GM12878 (cell line): Measurements from ENCODE around the gene MAP4K2. TPM values are rescaled to one million over a fixed set of nuclear protein-coding genes. Genes with fewer than 3 reads are reported as not detected.

ENCODE experiments used
- FOXK2 ChIP-seq: fragments of 450-650 bp; IDR thresholded peaks from 2 replicates; pipeline ENCODE4 v1.6.1; 2017; ENCODE audit warnings: mild to moderate bottlenecking, moderate library complexity
- IKZF1 ChIP-seq: fragments of 450-650 bp; conservative IDR thresholded peaks from 2 replicates; pipeline ENCODE4 v1.6.1; 2017; ENCODE audit warnings: antibody characterized with exemption, mild to moderate bottlenecking
- IKZF2 ChIP-seq, 2 experiments: fragments of 450-650 bp; IDR thresholded peaks; 2 replicates each; pipeline ENCODE4 v1.6.1; 2017; ENCODE audit warnings: mild to moderate bottlenecking in 2 of 2, moderate library complexity in 2 of 2
- MYC ChIP-seq: IDR thresholded peaks from 2 replicates; pipeline ENCODE4 v1.6.1; 2011; ENCODE audit warnings: mild to moderate bottlenecking, low read length, moderate library complexity, inconsistent platforms; ENCODE audit not compliant: insufficient read depth, insufficient replicate concordance, insufficient read length, severe bottlenecking
- RELA ChIP-seq: fragments of 450-650 bp; IDR thresholded peaks from 2 replicates; pipeline ENCODE4 v1.8.0; 2014; ENCODE audit warnings: borderline replicate concordance; ENCODE audit not compliant: partially characterized antibody
- SREBF1 ChIP-seq: IDR thresholded peaks from 2 replicates; pipeline ENCODE4 v1.6.1; 2012; ENCODE audit warnings: mild to moderate bottlenecking, low read length
- SUZ12 ChIP-seq: fragments of 200-600 bp; sonication (generic); IDR thresholded peaks from one replicate; pipeline ENCODE4 v1.6.1; 2018; ENCODE audit warnings: antibody characterized with exemption, mild to moderate bottlenecking; ENCODE audit not compliant: unreplicated experiment
- TAF1 ChIP-seq: IDR thresholded peaks from 2 replicates; pipeline ENCODE4 v1.6.1; 2011; ENCODE audit warnings: mild to moderate bottlenecking, low read depth, low read length, borderline replicate concordance
- ZNF274 ChIP-seq: IDR thresholded peaks from one replicate; pipeline ENCODE4 v1.8.0; 2011; ENCODE audit not compliant: insufficient read length, insufficient read depth
- polyA plus RNA-seq, 11 experiments: library from polyadenylated mRNA; depleted of rRNA in 4 of 11; unstranded in 6 of 11; stranded (reverse) in 5 of 11; fragments of >200 nt; fragmentation: Nextera tagmentation in 4 of 11; fragmentation: Illumina TruSeq in 1 of 11; extraction: Ambion mirVana in 4 of 11; extraction: Trizol in 1 of 11; gene quantifications; 1 replicate in 1 of 11; 2 replicates in 10 of 11; pipeline versions ENCODE4 v1.2.1 to v1.2.3, GENCODE V29; 2011 to 2016; ENCODE audit warnings: inconsistent platforms in 2 of 11, missing spikeins in 2 of 11, low read depth in 1 of 11
- total RNA-seq, 4 experiments: library from RNA; depleted of rRNA in 3 of 4; stranded (reverse); fragments of >200 nt in 3 of 4; fragmentation: Illumina TruSeq in 1 of 4; extraction: Trizol in 1 of 4; gene quantifications; 2 replicates each; pipeline versions ENCODE4 v1.2.1 to v1.2.3, GENCODE V29; 2013 to 2021
- TF ChIP-seq, protein P1 (sequence below): fragments of 150-350 bp; IDR thresholded peaks from 2 replicates; pipeline ENCODE4 v1.6.1; 2016; ENCODE audit warnings: low read depth, low read length
- TF ChIP-seq, protein P2 (sequence below): IDR thresholded peaks from 2 replicates; pipeline ENCODE4 v1.6.1; 2011; ENCODE audit warnings: borderline replicate concordance, low read depth, mild to moderate bottlenecking, moderate library complexity, low read length; ENCODE audit not compliant: insufficient read depth, poor library complexity, severe bottlenecking
- TF ChIP-seq, protein P3 (sequence below): fragments of 450-650 bp; IDR thresholded peaks from 2 replicates; pipeline ENCODE4 v1.6.1; 2018; ENCODE audit warnings: mild to moderate bottlenecking, low read depth, moderate library complexity; ENCODE audit not compliant: partially characterized antibody
- TF ChIP-seq, protein P4 (sequence below): IDR thresholded peaks from 2 replicates; pipeline ENCODE4 v1.6.1; 2011; ENCODE audit warnings: borderline replicate concordance, low read depth, mild to moderate bottlenecking, moderate library complexity, mixed read lengths, low read length; ENCODE audit not compliant: insufficient read depth; ENCODE audit errors: extremely low read length
- TF ChIP-seq, protein P5 (sequence below): fragments of 450-650 bp; IDR thresholded peaks from 2 replicates; pipeline ENCODE4 v1.6.1; 2017; ENCODE audit warnings: mild to moderate bottlenecking, low read depth, inconsistent platforms; ENCODE audit not compliant: poor library complexity, severe bottlenecking
- TF ChIP-seq, protein P6 (sequence below): fragments of 450-650 bp; formaldehyde crosslinking; IDR thresholded peaks from 2 replicates; pipeline ENCODE4 v1.4.0; 2022; ENCODE audit warnings: mild to moderate bottlenecking, moderate library complexity

MAP4K2 gene
- total and polyA plus RNA-seq, 10 of the 15 experiments (the other 5 are each of a cell fraction or from before 2014, with no cell fraction given): 0.98 to 78.1 (median 48.9) TPM

DNA sequence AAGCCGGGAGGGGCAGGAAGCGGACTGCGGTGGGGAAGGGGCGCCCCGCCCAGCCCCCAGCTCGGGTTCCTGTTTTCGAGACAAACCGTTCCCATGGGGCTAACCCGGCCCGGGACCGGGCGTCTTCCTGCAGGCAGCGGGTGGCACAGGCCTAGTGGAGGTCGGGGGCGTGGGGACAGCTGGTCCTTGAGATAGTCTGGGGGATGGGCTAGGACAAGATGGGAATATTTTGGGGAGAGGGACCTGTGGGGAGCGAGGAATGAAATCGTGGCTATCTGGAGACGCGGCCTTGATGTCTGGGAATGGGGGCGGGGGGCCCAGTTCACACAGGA lies 57.9 kb downstream of the MAP4K2 start (continued):
- TF ChIP-seq, protein P1, sequence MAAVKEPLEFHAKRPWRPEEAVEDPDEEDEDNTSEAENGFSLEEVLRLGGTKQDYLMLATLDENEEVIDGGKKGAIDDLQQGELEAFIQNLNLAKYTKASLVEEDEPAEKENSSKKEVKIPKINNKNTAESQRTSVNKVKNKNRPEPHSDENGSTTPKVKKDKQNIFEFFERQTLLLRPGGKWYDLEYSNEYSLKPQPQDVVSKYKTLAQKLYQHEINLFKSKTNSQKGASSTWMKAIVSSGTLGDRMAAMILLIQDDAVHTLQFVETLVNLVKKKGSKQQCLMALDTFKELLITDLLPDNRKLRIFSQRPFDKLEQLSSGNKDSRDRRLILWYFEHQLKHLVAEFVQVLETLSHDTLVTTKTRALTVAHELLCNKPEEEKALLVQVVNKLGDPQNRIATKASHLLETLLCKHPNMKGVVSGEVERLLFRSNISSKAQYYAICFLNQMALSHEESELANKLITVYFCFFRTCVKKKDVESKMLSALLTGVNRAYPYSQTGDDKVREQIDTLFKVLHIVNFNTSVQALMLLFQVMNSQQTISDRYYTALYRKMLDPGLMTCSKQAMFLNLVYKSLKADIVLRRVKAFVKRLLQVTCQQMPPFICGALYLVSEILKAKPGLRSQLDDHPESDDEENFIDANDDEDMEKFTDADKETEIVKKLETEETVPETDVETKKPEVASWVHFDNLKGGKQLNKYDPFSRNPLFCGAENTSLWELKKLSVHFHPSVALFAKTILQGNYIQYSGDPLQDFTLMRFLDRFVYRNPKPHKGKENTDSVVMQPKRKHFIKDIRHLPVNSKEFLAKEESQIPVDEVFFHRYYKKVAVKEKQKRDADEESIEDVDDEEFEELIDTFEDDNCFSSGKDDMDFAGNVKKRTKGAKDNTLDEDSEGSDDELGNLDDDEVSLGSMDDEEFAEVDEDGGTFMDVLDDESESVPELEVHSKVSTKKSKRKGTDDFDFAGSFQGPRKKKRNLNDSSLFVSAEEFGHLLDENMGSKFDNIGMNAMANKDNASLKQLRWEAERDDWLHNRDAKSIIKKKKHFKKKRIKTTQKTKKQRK: no peak
- TF ChIP-seq RELA: no peak
- TF ChIP-seq IKZF1: peak; percentile 80
- no peak for TF ChIP-seq MYC
- TF ChIP-seq ZNF274: no peak
- TF ChIP-seq, protein P2, sequence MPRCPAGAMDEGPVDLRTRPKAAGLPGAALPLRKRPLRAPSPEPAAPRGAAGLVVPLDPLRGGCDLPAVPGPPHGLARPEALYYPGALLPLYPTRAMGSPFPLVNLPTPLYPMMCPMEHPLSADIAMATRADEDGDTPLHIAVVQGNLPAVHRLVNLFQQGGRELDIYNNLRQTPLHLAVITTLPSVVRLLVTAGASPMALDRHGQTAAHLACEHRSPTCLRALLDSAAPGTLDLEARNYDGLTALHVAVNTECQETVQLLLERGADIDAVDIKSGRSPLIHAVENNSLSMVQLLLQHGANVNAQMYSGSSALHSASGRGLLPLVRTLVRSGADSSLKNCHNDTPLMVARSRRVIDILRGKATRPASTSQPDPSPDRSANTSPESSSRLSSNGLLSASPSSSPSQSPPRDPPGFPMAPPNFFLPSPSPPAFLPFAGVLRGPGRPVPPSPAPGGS: peak; percentile 13
- no peak for TF ChIP-seq FOXK2
- TF ChIP-seq, protein P3, sequence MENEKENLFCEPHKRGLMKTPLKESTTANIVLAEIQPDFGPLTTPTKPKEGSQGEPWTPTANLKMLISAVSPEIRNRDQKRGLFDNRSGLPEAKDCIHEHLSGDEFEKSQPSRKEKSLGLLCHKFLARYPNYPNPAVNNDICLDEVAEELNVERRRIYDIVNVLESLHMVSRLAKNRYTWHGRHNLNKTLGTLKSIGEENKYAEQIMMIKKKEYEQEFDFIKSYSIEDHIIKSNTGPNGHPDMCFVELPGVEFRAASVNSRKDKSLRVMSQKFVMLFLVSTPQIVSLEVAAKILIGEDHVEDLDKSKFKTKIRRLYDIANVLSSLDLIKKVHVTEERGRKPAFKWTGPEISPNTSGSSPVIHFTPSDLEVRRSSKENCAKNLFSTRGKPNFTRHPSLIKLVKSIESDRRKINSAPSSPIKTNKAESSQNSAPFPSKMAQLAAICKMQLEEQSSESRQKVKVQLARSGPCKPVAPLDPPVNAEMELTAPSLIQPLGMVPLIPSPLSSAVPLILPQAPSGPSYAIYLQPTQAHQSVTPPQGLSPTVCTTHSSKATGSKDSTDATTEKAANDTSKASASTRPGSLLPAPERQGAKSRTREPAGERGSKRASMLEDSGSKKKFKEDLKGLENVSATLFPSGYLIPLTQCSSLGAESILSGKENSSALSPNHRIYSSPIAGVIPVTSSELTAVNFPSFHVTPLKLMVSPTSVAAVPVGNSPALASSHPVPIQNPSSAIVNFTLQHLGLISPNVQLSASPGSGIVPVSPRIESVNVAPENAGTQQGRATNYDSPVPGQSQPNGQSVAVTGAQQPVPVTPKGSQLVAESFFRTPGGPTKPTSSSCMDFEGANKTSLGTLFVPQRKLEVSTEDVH: no peak
- TF ChIP-seq, protein P4, sequence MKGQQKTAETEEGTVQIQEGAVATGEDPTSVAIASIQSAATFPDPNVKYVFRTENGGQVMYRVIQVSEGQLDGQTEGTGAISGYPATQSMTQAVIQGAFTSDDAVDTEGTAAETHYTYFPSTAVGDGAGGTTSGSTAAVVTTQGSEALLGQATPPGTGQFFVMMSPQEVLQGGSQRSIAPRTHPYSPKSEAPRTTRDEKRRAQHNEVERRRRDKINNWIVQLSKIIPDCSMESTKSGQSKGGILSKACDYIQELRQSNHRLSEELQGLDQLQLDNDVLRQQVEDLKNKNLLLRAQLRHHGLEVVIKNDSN: no peak
- TF ChIP-seq, protein P5, sequence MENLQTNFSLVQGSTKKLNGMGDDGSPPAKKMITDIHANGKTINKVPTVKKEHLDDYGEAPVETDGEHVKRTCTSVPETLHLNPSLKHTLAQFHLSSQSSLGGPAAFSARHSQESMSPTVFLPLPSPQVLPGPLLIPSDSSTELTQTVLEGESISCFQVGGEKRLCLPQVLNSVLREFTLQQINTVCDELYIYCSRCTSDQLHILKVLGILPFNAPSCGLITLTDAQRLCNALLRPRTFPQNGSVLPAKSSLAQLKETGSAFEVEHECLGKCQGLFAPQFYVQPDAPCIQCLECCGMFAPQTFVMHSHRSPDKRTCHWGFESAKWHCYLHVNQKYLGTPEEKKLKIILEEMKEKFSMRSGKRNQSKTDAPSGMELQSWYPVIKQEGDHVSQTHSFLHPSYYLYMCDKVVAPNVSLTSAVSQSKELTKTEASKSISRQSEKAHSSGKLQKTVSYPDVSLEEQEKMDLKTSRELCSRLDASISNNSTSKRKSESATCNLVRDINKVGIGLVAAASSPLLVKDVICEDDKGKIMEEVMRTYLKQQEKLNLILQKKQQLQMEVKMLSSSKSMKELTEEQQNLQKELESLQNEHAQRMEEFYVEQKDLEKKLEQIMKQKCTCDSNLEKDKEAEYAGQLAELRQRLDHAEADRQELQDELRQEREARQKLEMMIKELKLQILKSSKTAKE: no peak
- no peak for TF ChIP-seq TAF1
- peak; percentile 69 to 75 for TF ChIP-seq IKZF2 (IDR thresholded peaks at IDR 0.05)
- TF ChIP-seq, protein P6, sequence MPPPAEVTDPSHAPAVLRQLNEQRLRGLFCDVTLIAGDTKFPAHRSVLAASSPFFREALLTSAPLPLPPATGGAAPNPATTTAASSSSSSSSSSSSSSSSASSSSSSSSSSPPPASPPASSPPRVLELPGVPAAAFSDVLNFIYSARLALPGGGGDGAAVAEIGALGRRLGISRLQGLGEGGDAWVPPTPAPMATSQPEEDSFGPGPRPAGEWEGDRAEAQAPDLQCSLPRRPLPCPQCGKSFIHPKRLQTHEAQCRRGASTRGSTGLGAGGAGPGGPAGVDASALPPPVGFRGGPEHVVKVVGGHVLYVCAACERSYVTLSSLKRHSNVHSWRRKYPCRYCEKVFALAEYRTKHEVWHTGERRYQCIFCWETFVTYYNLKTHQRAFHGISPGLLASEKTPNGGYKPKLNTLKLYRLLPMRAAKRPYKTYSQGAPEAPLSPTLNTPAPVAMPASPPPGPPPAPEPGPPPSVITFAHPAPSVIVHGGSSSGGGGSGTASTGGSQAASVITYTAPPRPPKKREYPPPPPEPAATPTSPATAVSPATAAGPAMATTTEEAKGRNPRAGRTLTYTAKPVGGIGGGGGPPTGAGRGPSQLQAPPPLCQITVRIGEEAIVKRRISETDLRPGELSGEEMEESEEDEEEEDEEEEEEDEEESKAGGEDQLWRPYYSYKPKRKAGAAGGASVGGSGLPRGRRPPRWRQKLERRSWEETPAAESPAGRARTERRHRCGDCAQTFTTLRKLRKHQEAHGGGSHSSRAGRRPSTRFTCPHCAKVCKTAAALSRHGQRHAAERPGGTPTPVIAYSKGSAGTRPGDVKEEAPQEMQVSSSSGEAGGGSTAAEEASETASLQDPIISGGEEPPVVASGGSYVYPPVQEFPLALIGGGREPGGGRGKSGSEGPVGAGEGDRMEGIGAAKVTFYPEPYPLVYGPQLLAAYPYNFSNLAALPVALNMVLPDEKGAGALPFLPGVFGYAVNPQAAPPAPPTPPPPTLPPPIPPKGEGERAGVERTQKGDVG (CRISPR knock-in tag): no peak
- no peak for TF ChIP-seq SREBF1
- TF ChIP-seq SUZ12: no peak
